ENCODE measurements around the gene ADCY2. TPM values are rescaled to one million over a fixed set of nuclear protein-coding genes. Genes with fewer than 3 reads are reported as not detected.

Gene ADCY2
- total and polyA plus RNA-seq, 9 of the 15 experiments (the other 6 are each of a cell fraction or from before 2014, with no cell fraction given): 0.01 to 0.15 (median 0.03) TPM; not detected in 5

DNA sequence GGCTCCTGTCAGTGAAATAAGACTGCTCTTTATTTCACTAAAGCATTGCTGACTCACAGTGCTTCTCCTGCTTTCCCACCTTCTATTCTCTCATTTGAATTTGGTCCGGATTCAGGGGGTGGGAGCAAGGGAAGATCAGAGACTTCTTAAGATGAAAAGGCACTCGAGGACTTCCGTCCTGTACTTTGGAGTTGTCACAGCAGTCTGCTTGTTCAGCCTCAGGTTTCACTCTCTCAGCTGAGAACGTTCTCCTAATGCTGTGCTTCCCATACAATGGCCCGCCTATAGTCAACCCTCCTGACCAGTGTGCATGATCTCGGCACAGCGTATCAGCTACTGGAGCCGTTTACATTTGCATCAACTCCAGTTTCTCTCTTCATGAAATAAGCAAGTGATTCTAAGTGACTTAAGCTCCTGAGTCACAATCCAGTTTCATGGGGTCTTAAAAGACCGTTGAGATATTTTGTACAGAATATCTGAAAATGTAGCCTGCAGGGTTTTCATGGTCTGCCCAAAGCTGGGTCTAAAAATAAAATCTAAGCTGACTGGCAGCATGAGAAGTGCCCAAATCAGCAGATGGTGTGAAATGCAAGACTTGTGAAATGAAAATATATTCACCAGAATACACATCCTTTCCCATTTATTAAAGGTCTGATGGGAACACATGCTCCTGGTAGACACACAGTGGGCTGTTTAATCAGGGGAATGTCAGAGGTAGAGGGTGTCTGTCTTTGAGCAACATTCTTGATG is 145.0 kb downstream of the ADCY2 start (continued):
- TF ChIP-seq SP2 (IDR thresholded peaks at IDR 0.05; ENCODE audit: extremely low read depth, low read depth, low read length, poor library complexity, severe bottlenecking): no peak

DNA sequence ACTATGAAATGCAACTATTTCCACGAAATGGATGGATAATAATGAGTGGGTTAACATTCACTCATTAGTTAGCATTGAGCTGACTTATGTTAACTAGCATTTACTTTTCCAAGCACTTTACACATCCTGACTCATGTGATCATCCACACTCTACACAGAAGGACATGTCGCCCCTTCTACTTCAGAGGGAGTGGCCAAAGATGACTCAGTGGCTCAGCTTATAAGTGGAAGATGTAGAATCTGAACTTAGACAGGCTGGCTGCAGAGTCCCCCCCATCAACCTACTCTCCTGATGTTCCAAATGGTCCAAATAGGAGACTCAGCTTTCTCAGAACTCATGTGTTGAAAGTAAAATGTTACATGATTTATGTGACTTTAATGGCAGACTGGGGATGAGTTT is 146.0 kb downstream of the ADCY2 start:
- ATAC-seq (no peak), FAIRE-seq (no peak), DNase-seq (ENCODE audit: extremely low read depth in 1 of 4, low spot score in 3 of 4) (no peak)
- no TSS peak for BruUV-seq (replicated peaks)
- Histone ChIP-seq H3K79me2 (ENCODE audit: control insufficient read depth, insufficient read depth, low read length) (no peaks in the 10 kb centered on the region), H3K4me1 (replicated peaks in 1 of 2; ENCODE audit: control insufficient read depth in 2 of 2, insufficient read depth in 2 of 2, low read length in 2 of 2) (no peaks in the 10 kb centered on the region), H3K27ac (ENCODE audit: extremely low read depth, low read depth, low read length) (no peak overlapping the region), H3K36me3 (ENCODE audit: control insufficient read depth, insufficient read depth, low read length) (no peaks in the 10 kb centered on the region), H3K27me3 (ENCODE audit: control insufficient read depth in 2 of 2, insufficient read depth in 2 of 2, low read length in 2 of 2) (no peaks in the 10 kb centered on the region), H3K9me1 (ENCODE audit: control insufficient read depth, insufficient read depth, low read length) (no peaks in the 10 kb centered on the region), H3K4me2 (ENCODE audit: insufficient read depth, low read length) (no peak overlapping the region), H3K4me3 (no peak overlapping the region), H2AFZ (ENCODE audit: low read depth, low read length) (no peak overlapping the region), H4K20me1 (replicated peaks; ENCODE audit: control insufficient read depth, insufficient read depth, low read length) (no peaks in the 10 kb centered on the region), H3K9me3 (replicated peaks; ENCODE audit: control insufficient read depth, insufficient read depth, low read depth, low read length) (no peaks in the 10 kb centered on the region), H3K9ac (ENCODE audit: insufficient read depth in 1 of 2, low read depth in 2 of 2, low read length in 2 of 2) (no peak overlapping the region)
- ChIA-PET POLR2A (no interaction called here), CTCF (ENCODE audit: low intra/inter-chr PET ratio) (no interaction called here)
- WGBS (ENCODE audit: insufficient coverage, low coverage, missing lambda C conversion rate): 0% methylated on average over 2 of the region's 2 CpGs
- in situ Hi-C loops (cut with MboI) (no loop called here), intact Hi-C loops (cut with micrococcal nuclease) (no loop called here)
- TF ChIP-seq, protein P1, sequence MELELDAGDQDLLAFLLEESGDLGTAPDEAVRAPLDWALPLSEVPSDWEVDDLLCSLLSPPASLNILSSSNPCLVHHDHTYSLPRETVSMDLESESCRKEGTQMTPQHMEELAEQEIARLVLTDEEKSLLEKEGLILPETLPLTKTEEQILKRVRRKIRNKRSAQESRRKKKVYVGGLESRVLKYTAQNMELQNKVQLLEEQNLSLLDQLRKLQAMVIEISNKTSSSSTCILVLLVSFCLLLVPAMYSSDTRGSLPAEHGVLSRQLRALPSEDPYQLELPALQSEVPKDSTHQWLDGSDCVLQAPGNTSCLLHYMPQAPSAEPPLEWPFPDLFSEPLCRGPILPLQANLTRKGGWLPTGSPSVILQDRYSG (tag; conservative IDR thresholded peaks at IDR 0.05; ENCODE audit: low read depth): no peak
- TF ChIP-seq, protein P2, sequence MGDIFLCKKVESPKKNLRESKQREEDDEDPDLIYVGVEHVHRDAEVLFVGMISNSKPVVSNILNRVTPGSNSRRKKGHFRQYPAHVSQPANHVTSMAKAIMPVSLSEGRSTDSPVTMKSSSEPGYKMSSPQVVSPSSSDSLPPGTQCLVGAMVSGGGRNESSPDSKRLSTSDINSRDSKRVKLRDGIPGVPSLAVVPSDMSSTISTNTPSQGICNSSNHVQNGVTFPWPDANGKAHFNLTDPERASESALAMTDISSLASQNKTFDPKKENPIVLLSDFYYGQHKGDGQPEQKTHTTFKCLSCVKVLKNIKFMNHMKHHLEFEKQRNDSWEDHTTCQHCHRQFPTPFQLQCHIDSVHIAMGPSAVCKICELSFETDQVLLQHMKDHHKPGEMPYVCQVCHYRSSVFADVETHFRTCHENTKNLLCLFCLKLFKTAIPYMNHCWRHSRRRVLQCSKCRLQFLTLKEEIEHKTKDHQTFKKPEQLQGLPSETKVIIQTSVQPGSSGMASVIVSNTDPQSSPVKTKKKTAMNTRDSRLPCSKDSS (IDR thresholded peaks at IDR 0.05; ENCODE audit: low read depth, partially characterized antibody): no peak
- TF ChIP-seq, protein P3, sequence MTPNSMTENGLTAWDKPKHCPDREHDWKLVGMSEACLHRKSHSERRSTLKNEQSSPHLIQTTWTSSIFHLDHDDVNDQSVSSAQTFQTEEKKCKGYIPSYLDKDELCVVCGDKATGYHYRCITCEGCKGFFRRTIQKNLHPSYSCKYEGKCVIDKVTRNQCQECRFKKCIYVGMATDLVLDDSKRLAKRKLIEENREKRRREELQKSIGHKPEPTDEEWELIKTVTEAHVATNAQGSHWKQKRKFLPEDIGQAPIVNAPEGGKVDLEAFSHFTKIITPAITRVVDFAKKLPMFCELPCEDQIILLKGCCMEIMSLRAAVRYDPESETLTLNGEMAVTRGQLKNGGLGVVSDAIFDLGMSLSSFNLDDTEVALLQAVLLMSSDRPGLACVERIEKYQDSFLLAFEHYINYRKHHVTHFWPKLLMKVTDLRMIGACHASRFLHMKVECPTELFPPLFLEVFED (CRISPR knock-in tag; conservative IDR thresholded peaks at IDR 0.05): no peak
- TF ChIP-seq FIP1L1 (IDR thresholded peaks at IDR 0.05; ENCODE audit: low read depth, low read length, poor library complexity, severe bottlenecking) (no peak), ZNF717 (CRISPR knock-in tag; IDR thresholded peaks at IDR 0.05) (no peak), SRSF3 (IDR thresholded peaks at IDR 0.05; ENCODE audit: insufficient read depth, low read length) (no peak), HMG20A (CRISPR knock-in tag; conservative IDR thresholded peaks at IDR 0.05) (no peak), ZEB2 (IDR thresholded peaks at IDR 0.05) (no peak), SMAD2 (IDR thresholded peaks at IDR 0.05; ENCODE audit: low read depth, low read length) (no peak), POLR3G (IDR thresholded peaks at IDR 0.05; ENCODE audit: extremely low read depth, insufficient read length, insufficient replicate concordance) (no peak), NBN (IDR thresholded peaks at IDR 0.05; ENCODE audit: low read depth) (no peak)
- TF ChIP-seq, protein P4, sequence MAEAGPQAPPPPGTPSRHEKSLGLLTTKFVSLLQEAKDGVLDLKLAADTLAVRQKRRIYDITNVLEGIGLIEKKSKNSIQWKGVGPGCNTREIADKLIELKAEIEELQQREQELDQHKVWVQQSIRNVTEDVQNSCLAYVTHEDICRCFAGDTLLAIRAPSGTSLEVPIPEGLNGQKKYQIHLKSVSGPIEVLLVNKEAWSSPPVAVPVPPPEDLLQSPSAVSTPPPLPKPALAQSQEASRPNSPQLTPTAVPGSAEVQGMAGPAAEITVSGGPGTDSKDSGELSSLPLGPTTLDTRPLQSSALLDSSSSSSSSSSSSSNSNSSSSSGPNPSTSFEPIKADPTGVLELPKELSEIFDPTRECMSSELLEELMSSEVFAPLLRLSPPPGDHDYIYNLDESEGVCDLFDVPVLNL (CRISPR knock-in tag; IDR thresholded peaks at IDR 0.05; ENCODE audit: low read depth): no peak

Data from K562 (cell line).